Heart right ventricle (tissue), 16 donors: ENCODE measurements around the gene FRRS1L. TPM values are rescaled to one million over a fixed set of nuclear protein-coding genes. Genes with fewer than 3 reads are reported as not detected.

ENCODE experiments used
- ATAC-seq, 8 donors: fragments of 200-7000 bp; cut with Tn5 transposase; one replicate each; pipeline ENCODE4 v1.9.1; 2020; ENCODE audit warnings: mild to moderate bottlenecking in 8 of 8, moderate library complexity in 8 of 8, moderate number of reproducible peaks in 1 of 8
- DNase-seq, 2 donors: peaks; one replicate each; pipeline ENCODE4 v3.0.0-alpha.2; 2020
- H3K27ac ChIP-seq, 10 donors: fragments of 200-600 bp; sonication (generic) in 2 of 10; one replicate each; pipeline versions ENCODE4 v1.5.0 to v1.8.0; 2020 to 2022; ENCODE audit warnings: mild to moderate bottlenecking in 3 of 10
- H3K27me3 ChIP-seq, 7 donors: fragments of 200-600 bp; one replicate each; pipeline ENCODE4 v1.8.0; 2021 to 2022; ENCODE audit warnings: mild to moderate bottlenecking in 2 of 7
- H3K36me3 ChIP-seq, 9 donors: fragments of 200-600 bp; sonication (generic) in 1 of 9; one replicate each; pipeline versions ENCODE4 v1.5.0 to v1.8.0; 2020 to 2022; ENCODE audit warnings: mild to moderate bottlenecking in 2 of 9
- H3K4me1 ChIP-seq, 9 donors: fragments of 200-600 bp; sonication (generic) in 1 of 9; one replicate each; pipeline versions ENCODE4 v1.5.0 to v1.8.0; 2020 to 2022; ENCODE audit warnings: mild to moderate bottlenecking in 4 of 9
- H3K4me3 ChIP-seq, 10 donors: fragments of 200-600 bp; sonication (generic) in 2 of 10; one replicate each; pipeline versions ENCODE4 v1.5.0 to v1.8.0; 2020 to 2022; ENCODE audit warnings: mild to moderate bottlenecking in 7 of 10, moderate library complexity in 2 of 10
- H3K9me3 ChIP-seq, 11 donors: fragments of 200-600 bp in 10 of 11; sonication (generic) in 2 of 11; one replicate each; pipeline versions ENCODE4 v1.5.0 to v1.8.0; 2013 to 2022; ENCODE audit warnings: mild to moderate bottlenecking in 2 of 11, control low read depth in 1 of 11, moderate library complexity in 1 of 11
- WGBS, 2 donors: extraction: QIAGEN DNeasy Blood & Tissue Kit; methylation state at CpG; one replicate each; pipeline ENCODE4 v1.1.7; 2013; ENCODE audit warnings: inconsistent platforms in 1 of 2; 5-methylcytosine and 5-hydroxymethylcytosine counted together
- intact Hi-C, 10 donors: fragments of 100-400 bp; cut with DNase I; formaldehyde crosslinking; loops; one replicate each; pipeline versions ENCODE4 v1.11.1 to v1.14.2; 2022
- polyA plus RNA-seq, 2 donors: library from polyadenylated mRNA; stranded (reverse); fragments of 200-250 nt; gene quantifications; one replicate each; pipeline ENCODE4 v1.2.3, GENCODE V29; 2013
- total RNA-seq, 10 donors: library from RNA; stranded (reverse); fragmentation: NEBNext Ultra II Directional in 3 of 10; extraction: Animal tissue kit (Norgen Biotek cat#: 25700) in 3 of 10; gene quantifications; one replicate each; pipeline versions ENCODE4 v1.2.1 to v1.2.4, GENCODE V29; 2021 to 2023
- TF ChIP-seq, protein P1 (sequence below), 9 donors: fragments of 200-600 bp; sonication (generic) in 2 of 9; IDR thresholded peaks; one replicate each; pipeline versions ENCODE4 v1.5.0 to v1.8.0; 2021 to 2022; ENCODE audit warnings: antibody characterized with exemption in 9 of 9, mild to moderate bottlenecking in 5 of 9, moderate library complexity in 1 of 9
- donor health status: Arrhythmogenic right ventricular cardiomyopathy.
- donor health status: ischemic (EF 13 %, LVEDD 7.1; RV severe dilation, severe dysfunction).
- donor health status: healthy with polysubstance abuse.
- donor health status: DM: no; HTN: yes; CAD: no.
- donor health status: DM: no; HTN: no; CAD: no.
- donor health status: ischemic (EF 25% LVEDD 6.9; RV normal size, moderate dysfunction).
- donor health status: ischemic (EF 25% LVEDD 5.7; RV mildly dilated, moderate dysfunction).
- donor health status: healthy.
- donor health status: DM: yes; HTN: yes; CAD: no.
- donor health status: Ischemic cardiomyopathy.
- donor health status: ischemic (EF 35%, LVEDD 5.7; RV mildly dilated, moderate dysfunction).
- donor health status: nonischemic (EF 11% LVEDD 7.7; RV severe dilation, severe dysfunction).
- donor health status: DM: yes; HTN: yes; CAD: no.
- donor health status: PGD.
- donor health status: ischemic (EF 29% LVEDD 5.4; RV normal size, mild dysfunction).
- donor health status: nonischemic (EF 23%, LVEDD 6.1; RV moderate dilation, normal function).

Gene FRRS1L
- total and polyA plus RNA-seq, 12 donors = 0.07 to 3.0 (median 1.3) TPM; not detected in 1

DNA sequence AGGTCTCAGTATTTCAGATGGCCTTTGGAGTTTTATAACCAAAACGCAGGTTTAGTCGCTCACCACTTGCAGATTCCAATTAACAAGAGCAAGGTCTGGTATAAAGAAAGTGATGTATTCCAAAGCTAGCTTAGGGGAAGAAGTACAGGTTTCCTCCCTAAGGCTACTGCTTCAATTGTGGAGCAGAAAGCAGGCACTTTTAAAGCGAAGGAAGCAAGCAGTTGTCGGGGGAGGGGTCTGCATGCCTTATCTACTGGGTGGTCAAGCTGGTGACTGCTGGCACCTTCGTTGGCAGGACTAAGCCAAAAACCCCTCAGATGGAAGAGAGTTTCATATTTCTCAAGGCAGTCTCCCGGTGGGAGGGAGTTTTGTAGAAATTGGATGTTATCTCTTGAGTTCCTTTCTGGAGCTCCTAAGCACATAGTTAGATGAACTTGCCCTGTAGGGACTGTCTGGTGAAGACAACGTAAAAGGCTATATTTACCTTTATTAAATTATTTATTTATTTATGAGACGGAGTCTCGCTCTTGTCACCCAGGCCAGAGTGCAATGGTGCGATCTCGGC, 45.7 kb downstream of the FRRS1L start:
- Histone ChIP-seq H3K9me3 (no peaks in the 10 kb centered on the region), H3K36me3 (no peaks in the 10 kb centered on the region), H3K27me3 (no peaks in the 10 kb centered on the region), H3K4me3 (no peak overlapping the region), H3K27ac (no peak overlapping the region), H3K4me1 (peaks cover 0 to 34% (median 30%) of the 10 kb centered on the region in 9 donors)
- ATAC-seq = no peak
- DNase-seq = no peak
- intact Hi-C loops = no loop called here
- 74 to 78% methylated on average over 11 of the region's 11 CpGs for WGBS, 2 donors
- TF ChIP-seq, protein P1, sequence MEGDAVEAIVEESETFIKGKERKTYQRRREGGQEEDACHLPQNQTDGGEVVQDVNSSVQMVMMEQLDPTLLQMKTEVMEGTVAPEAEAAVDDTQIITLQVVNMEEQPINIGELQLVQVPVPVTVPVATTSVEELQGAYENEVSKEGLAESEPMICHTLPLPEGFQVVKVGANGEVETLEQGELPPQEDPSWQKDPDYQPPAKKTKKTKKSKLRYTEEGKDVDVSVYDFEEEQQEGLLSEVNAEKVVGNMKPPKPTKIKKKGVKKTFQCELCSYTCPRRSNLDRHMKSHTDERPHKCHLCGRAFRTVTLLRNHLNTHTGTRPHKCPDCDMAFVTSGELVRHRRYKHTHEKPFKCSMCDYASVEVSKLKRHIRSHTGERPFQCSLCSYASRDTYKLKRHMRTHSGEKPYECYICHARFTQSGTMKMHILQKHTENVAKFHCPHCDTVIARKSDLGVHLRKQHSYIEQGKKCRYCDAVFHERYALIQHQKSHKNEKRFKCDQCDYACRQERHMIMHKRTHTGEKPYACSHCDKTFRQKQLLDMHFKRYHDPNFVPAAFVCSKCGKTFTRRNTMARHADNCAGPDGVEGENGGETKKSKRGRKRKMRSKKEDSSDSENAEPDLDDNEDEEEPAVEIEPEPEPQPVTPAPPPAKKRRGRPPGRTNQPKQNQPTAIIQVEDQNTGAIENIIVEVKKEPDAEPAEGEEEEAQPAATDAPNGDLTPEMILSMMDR (IDR thresholded peaks at IDR 0.05) = no peak

DNA sequence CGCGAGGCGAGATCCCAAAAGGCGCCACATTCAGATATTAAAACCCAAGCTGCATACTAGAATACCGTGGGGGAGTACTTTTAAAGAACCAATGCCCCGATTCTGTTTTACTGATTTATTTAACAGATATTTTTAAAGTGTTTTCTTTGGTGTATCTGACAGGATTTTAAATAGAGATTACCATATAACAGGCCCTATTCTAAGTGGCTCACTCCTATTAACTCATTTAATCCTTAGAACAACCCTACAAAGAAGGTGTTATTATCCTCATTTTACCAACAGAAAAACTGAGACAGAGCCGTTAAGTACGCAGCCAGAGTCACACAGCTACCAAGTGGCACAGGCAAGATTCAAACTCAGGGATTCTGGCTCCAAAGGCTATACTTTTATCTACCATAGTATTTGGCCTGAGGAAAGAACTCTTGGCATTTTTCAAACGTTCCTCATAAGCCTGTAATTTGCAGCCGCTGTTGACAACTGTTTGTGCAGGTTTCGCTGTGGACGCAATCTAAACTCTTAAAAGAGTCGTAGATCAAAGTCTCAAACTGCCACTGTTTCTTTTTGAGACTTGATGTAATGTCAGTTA, 46.8 kb downstream of the FRRS1L start:
- WGBS, 2 donors = 35% methylated on average over 13 of the region's 13 CpGs
- Histone ChIP-seq H3K4me1 (peaks cover 0 to 44% (median 38%) of the 10 kb centered on the region in 9 donors), H3K9me3 (no peaks in the 10 kb centered on the region), H3K27ac (no peak overlapping the region), H3K4me3 (peak overlapping the region in 2 of 10 donors; percentile 94 to 95), H3K27me3 (no peaks in the 10 kb centered on the region), H3K36me3 (no peaks in the 10 kb centered on the region)
- intact Hi-C loops = no loop called here
- no peak for ATAC-seq
- TF ChIP-seq, protein P1 (IDR thresholded peaks at IDR 0.05) = no peak
- no peak for DNase-seq

DNA sequence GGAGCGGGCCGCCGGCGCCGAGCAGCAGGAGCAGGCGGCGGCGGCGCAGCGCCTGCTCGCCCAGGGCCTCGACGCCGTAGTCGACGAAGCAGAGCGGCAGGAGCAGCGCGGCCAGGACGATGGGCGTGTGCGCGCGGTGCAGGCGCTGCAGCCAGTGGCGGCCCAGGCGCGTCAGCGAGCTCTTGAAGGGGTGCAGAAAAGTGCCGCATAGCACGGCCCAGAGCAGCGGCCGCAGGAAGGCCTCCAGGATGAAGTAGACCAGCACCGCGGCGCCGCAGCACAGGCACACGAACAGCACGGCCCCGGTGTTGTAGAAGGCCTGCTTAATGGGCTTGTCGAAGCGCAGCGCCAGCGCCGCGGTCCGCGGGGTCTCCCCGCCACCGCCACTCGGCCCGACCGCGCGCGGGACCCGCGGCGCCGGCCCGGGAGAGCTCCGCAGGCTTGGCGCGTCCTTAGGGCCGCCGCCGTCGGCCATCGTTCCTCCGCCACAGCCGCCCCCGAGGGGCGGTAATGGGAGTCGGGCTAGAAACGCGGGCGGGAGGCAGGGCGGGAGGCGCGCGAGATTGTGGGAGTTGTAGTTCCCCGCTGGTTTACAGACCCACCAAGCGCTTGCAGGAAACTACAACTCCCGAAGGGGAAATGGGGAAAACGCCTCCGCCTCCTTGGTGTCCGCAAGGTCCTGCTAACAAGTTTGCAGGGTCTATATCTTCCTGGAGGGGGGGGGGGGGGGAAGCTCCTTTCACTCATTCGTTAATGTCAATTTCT, 47.4 kb downstream of the FRRS1L start, which contains the start of gene TMEM245:
TMEM245 (minus strand) TSS at position 509 of the 765 bp plus-strand sequence; CDS start at position 475, 34 bp downstream.
- H3K4me1 ChIP-seq = peaks cover under 1 to 51% (median 38%) of the 10 kb centered on the region in 9 donors
- H3K27me3 ChIP-seq = no peaks in the 10 kb centered on the region
- H3K27ac ChIP-seq = peak within 1 kb of the TSS; percentile 44 to 99 (median 94)
- H3K36me3 ChIP-seq = no peaks in the 10 kb centered on the region
- H3K4me3 ChIP-seq = peak within 1 kb of the TSS; percentile 68 to 99 (median 92)
- ATAC-seq = peak; percentile 95 to 99 (median 98)
- TF ChIP-seq, protein P1 (IDR thresholded peaks at IDR 0.05) = peak in 3 of 9 donors; percentile 3 to 23 (median 22)
- 0% methylated on average over 86 to 88 of the region's 88 CpGs for WGBS, 2 donors
- no peaks in the 10 kb centered on the region for H3K9me3 ChIP-seq
- DNase-seq = peak; percentile 94 to 99
- intact Hi-C loops = loop anchor here in 3 of 10 donors (10.0 kb wide), 2 partner anchors 105 to 185 kb away; partner anchors contain the start of gene CTNNAL1 (in 2 of the 3)

DNA sequence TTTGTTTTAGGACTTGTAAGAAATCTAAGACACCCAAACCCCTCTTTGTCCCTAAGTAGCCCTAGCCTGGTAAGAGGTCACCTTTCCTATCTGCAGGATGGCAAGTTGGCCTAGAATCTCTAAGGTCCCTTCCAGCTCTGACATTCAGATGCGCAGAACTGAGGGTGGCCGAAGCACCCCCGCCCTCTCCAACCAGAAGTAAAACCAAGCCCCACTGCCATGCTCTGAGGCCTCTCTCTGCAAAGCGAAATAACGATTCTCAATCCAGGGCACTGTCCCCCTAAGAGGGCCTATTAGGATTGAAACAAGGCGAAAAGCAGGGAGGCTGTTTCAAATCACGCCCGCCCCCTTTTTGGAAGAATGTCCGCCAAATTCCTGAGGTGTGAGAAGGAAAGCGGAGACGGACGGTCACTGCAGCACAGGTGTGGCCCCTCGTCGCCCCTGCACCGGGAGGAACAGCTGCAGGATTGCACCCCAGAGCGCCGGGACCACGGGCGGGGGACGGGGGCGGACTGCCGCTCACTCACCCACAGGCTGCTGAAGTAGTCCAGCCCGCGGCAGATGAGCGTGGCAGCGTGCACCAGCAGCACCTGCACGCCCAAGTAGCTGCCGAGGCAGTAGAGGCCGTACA, 48.1 kb downstream of the FRRS1L start:
- H3K9me3 ChIP-seq = no peaks in the 10 kb centered on the region
- intact Hi-C loops = loop anchor here in 3 of 10 donors (10.0 kb wide), 2 partner anchors 104 to 186 kb away; partner anchors contain the start of gene CTNNAL1 (in 2 of the 3)
- ATAC-seq = peak in 2 of 8 donors; percentile 5 to 6
- H3K4me1 ChIP-seq = peaks cover 3 to 58% (median 45%) of the 10 kb centered on the region in 9 donors
- H3K36me3 ChIP-seq = no peaks in the 10 kb centered on the region
- H3K27ac ChIP-seq = peak overlapping the region; percentile 44 to 99 (median 94)
- H3K4me3 ChIP-seq = peak overlapping the region; percentile 68 to 99 (median 92)
- DNase-seq = no peak
- TF ChIP-seq, protein P1 (IDR thresholded peaks at IDR 0.05) = no peak
- WGBS, 2 donors = 0 to 1% methylated on average over 29 of the region's 29 CpGs
- H3K27me3 ChIP-seq = no peaks in the 10 kb centered on the region
